ENCODE data around the gene GRID1.

DNA sequence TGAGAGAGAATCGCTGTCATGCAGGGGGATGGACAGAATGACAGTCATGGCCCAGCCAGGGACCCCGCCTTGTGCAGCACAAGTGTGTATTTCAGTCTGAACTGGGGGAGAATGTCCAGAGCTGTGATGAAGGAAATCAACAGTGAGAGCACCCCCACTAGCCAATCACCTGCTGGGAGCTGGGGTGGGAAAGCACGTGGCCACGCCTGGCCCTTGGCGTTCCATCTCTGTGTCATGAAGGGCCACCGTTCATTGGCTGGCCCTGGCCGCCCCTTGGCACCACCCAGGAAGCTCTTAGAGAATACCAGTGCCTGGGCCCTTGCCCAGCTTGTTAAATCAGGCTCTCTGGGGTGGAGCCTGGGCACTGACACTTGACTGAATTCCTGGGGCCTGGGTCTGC lies 22.8 kb downstream of the GRID1 start:
- no peak for TF ChIP-seq POLR2AphosphoS5 (IDR thresholded peaks at IDR 0.05; ENCODE audit: borderline replicate concordance, low read depth, low read length)
- TF ChIP-seq EZH2 (IDR thresholded peaks at IDR 0.05), result no peak
